Measurements from ENCODE around the gene DLGAP4.

DLGAP4 gene

GRCh38 chr20:36405255-36405654 is 99.1 kb downstream of the DLGAP4 start (continued):
- TF ChIP-seq POU6F1 (CRISPR knock-in tag; IDR thresholded peaks at IDR 0.05; ENCODE audit: borderline replicate concordance, low read depth) (no peak), ARNTL (CRISPR knock-in tag; IDR thresholded peaks at IDR 0.05; ENCODE audit: borderline replicate concordance, low read depth) (no peak), ZNF8 (CRISPR knock-in tag; IDR thresholded peaks at IDR 0.05) (no peak), TCF4 (CRISPR knock-in tag; IDR thresholded peaks at IDR 0.05; ENCODE audit: borderline replicate concordance) (no peak), ZFP3 (CRISPR knock-in tag; IDR thresholded peaks at IDR 0.05) (no peak), BACH2 (CRISPR knock-in tag; IDR thresholded peaks at IDR 0.05; ENCODE audit: borderline replicate concordance) (no peak)

GRCh38 chr20:36407199-36407733 is 101.1 kb downstream of the DLGAP4 start:
- no peak for ATAC-seq
- no peak for TF ChIP-seq ESRRG (CRISPR knock-in tag; IDR thresholded peaks at IDR 0.05)
- no peak for TF ChIP-seq PPARA (CRISPR knock-in tag; IDR thresholded peaks at IDR 0.05; ENCODE audit: borderline replicate concordance)
- no peak for TF ChIP-seq TCF4 (CRISPR knock-in tag; IDR thresholded peaks at IDR 0.05; ENCODE audit: borderline replicate concordance)
- TF ChIP-seq OSR1 (CRISPR knock-in tag; IDR thresholded peaks at IDR 0.05) = no peak
- TF ChIP-seq PATZ1 (CRISPR knock-in tag; IDR thresholded peaks at IDR 0.05; ENCODE audit: borderline replicate concordance) = no peak
- TF ChIP-seq CSRNP3 (CRISPR knock-in tag; IDR thresholded peaks at IDR 0.05) = no peak
- TF ChIP-seq BACH2 (CRISPR knock-in tag; IDR thresholded peaks at IDR 0.05; ENCODE audit: borderline replicate concordance) = no peak
- no peak for TF ChIP-seq TSHZ2 (CRISPR knock-in tag; IDR thresholded peaks at IDR 0.05)
- TF ChIP-seq ARNTL (CRISPR knock-in tag; IDR thresholded peaks at IDR 0.05; ENCODE audit: borderline replicate concordance, low read depth) = no peak
- no peak for TF ChIP-seq ZFP30 (CRISPR knock-in tag; IDR thresholded peaks at IDR 0.05)
- no peak for TF ChIP-seq ZNF70 (CRISPR knock-in tag; IDR thresholded peaks at IDR 0.05)
- TF ChIP-seq RARB (CRISPR knock-in tag; IDR thresholded peaks at IDR 0.05) = no peak
- no peak for TF ChIP-seq POU6F1 (CRISPR knock-in tag; IDR thresholded peaks at IDR 0.05; ENCODE audit: borderline replicate concordance, low read depth)
- TF ChIP-seq CREB5 (CRISPR knock-in tag; IDR thresholded peaks at IDR 0.05; ENCODE audit: low read depth) = no peak

GRCh38 chr20:36408219-36408618 is 102.1 kb downstream of the DLGAP4 start:
- ATAC-seq = no peak; the same call in 2 of the 3 replicates
- TF ChIP-seq ZFP3 (CRISPR knock-in tag; IDR thresholded peaks at IDR 0.05) (no peak), POU6F1 (CRISPR knock-in tag; IDR thresholded peaks at IDR 0.05; ENCODE audit: borderline replicate concordance, low read depth) (no peak), ZNF565 (CRISPR knock-in tag; conservative IDR thresholded peaks at IDR 0.05; ENCODE audit: low read depth) (no peak), TSHZ2 (CRISPR knock-in tag; IDR thresholded peaks at IDR 0.05) (no peak), GLIS3 (CRISPR knock-in tag; IDR thresholded peaks at IDR 0.05) (no peak), PPARA (CRISPR knock-in tag; IDR thresholded peaks at IDR 0.05; ENCODE audit: borderline replicate concordance) (no peak), SNAI2 (CRISPR knock-in tag; IDR thresholded peaks at IDR 0.05) (no peak), CREB5 (CRISPR knock-in tag; IDR thresholded peaks at IDR 0.05; ENCODE audit: low read depth) (no peak)

All from SK-N-SH treated with all-trans-retinoic acid at 6 μM for 48 hours (cell line).